Cardiac fibroblast (primary cell): Measurements from ENCODE around the gene TTYH1.
"Not testable (repeated sequence)": the region's sequence is repeated elsewhere in the genome, so short reads cannot be mapped to it uniquely, and the experiment has no call there.

Experiments
- DNase-seq, 2 donors: peaks; one replicate each; pipeline versions ENCODE4 v3.0.0 to v3.0.0-alpha.2; 2010; ENCODE audit warnings: low read depth in 2 of 2
- H3K4me3 ChIP-seq, 2 donors: replicated peaks in 1 of 2; 1 replicate in 1 of 2; 2 replicates in 1 of 2; pipeline ENCODE4 v1.5.1; 2011; ENCODE audit warnings: low read depth in 2 of 2, low read length in 2 of 2, mild to moderate bottlenecking in 2 of 2, moderate library complexity in 1 of 2
- CTCF ChIP-seq: IDR thresholded peaks from one replicate; pipeline ENCODE4 v1.5.1; 2011; ENCODE audit warnings: low read depth, mild to moderate bottlenecking, low read length, inconsistent platforms

Gene TTYH1

GRCh38 chr19:54435551-54436016, 20.3 kb downstream of the TTYH1 start:
- no peak overlapping the region for H3K4me3 ChIP-seq
- TF ChIP-seq CTCF, result no peak
- no peak for DNase-seq

GRCh38 chr19:54436031-54436523, 20.8 kb downstream of the TTYH1 start:
- H3K4me3 ChIP-seq, result no peak overlapping the region
- DNase-seq, result no peak
- no peak for TF ChIP-seq CTCF

- no peak for DNase-seq
- no peak overlapping the region for H3K4me3 ChIP-seq
- TF ChIP-seq CTCF, result no peak
Observed at GRCh38 chr19:54436628-54437252, 21.5 kb downstream of the TTYH1 start.

- peak; percentile 37 to 54 for DNase-seq
- TF ChIP-seq CTCF, result peak; percentile 45
- no peak overlapping the region for H3K4me3 ChIP-seq
Observed at GRCh38 chr19:54439174-54439851, 24.0 kb downstream of the TTYH1 start.

- H3K4me3 ChIP-seq, result no peak overlapping the region
- no peak for TF ChIP-seq CTCF
- DNase-seq, result no peak
Observed at GRCh38 chr19:54440641-54441040, 25.4 kb downstream of the TTYH1 start.

- TF ChIP-seq CTCF, result no peak
Observed at GRCh38 chr19:54444737-54445136, 29.5 kb downstream of the TTYH1 start.

GRCh38 chr19:54446349-54446748, 31.1 kb downstream of the TTYH1 start:
- not testable (repeated sequence) for H3K4me3 ChIP-seq, DNase-seq

More at GRCh38 chr19:54444737-54445136, 29.5 kb downstream of the TTYH1 start:
- H3K4me3 ChIP-seq, result no peak overlapping the region
- DNase-seq, result no peak
